Measurements from ENCODE around the gene FAM98A.

The FAM98A gene

GRCh38 chr2:33599175-33599942 is at the start of gene FAM98A (continued):
- TF ChIP-seq ZNF660 (tag by site-specific recombination; IDR thresholded peaks at IDR 0.05) (0 out of 2 replicates have a peak, but pooled peaks have one; percentile 19), ZNF341 (tag by site-specific recombination; IDR thresholded peaks at IDR 0.05; ENCODE audit: low read depth) (peak; percentile 94), PRDM10 (tag by site-specific recombination; IDR thresholded peaks at IDR 0.05) (peak; percentile 94), EGR2 (tag by site-specific recombination; IDR thresholded peaks at IDR 0.05; ENCODE audit: low read depth) (0 out of 2 replicates have a peak, but pooled peaks have one; percentile 16), SP3 (tag by site-specific recombination; IDR thresholded peaks at IDR 0.05) (peak; percentile 84), ZNF571 (tag by site-specific recombination; IDR thresholded peaks at IDR 0.05) (no peak), ZNF701 (tag by site-specific recombination; IDR thresholded peaks at IDR 0.05) (no peak), ZXDB (tag by site-specific recombination; IDR thresholded peaks at IDR 0.05) (peak; percentile 45; the same call in 1 of the 2 replicates), TRIM28 (IDR thresholded peaks at IDR 0.05; ENCODE audit: borderline replicate concordance, low read length) (peak; percentile 31; the same call in 1 of the 2 replicates)

DNA sequence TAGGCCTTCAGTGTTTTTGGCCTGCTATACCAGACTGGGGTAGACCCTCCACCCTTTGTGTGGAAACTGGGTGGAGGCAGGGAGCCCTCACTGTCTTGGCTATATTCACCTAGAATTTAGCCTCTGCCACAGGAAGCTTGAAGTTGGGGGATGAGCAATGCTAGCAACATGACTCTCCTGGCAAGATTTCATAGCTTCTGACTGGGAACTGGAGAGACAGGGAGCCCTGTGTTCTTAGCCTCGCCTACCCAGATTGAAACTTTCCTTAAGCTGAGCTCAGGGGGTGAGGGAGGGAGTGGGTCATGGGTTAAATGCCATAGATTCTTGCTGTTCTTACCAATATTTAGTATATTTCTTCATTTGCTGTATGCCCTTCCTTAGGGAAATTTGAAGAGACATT is 46.8 kb upstream of the FAM98A start:
- POLR2A ChIA-PET, result no interaction called here
- no peaks in the 10 kb centered on the region for H3K36me3 ChIP-seq (ENCODE audit: control insufficient read depth in 2 of 2, insufficient read depth in 1 of 2, low read length in 2 of 2)

GRCh38 chr2:33644215-33644614 is 45.1 kb upstream of the FAM98A start:
- POLR2A ChIA-PET, result no interaction called here
- no peak overlapping the region for H3K27ac ChIP-seq (ENCODE audit: extremely low read depth, low read depth, low read length)

More for the DNA sequence above, 46.8 kb upstream of the FAM98A start:
- Histone ChIP-seq H3K4me3 (ENCODE audit: low read depth, low read length) (no peak overlapping the region), H3K9me3 (ENCODE audit: control insufficient read depth, insufficient read depth, low read depth, low read length) (no peaks in the 10 kb centered on the region), H3K4me1 (ENCODE audit: control insufficient read depth, insufficient read depth, low read length) (no peaks in the 10 kb centered on the region), H3K27ac (ENCODE audit: extremely low read depth, low read depth, low read length) (no peak overlapping the region)
- CTCF ChIA-PET, result no interaction called here
- TF ChIP-seq AEBP2 (tag by site-specific recombination; IDR thresholded peaks at IDR 0.05; ENCODE audit: borderline replicate concordance) (no peak), ZNF837 (tag by site-specific recombination; IDR thresholded peaks at IDR 0.05) (no peak), GLI4 (tag by site-specific recombination; IDR thresholded peaks at IDR 0.05) (no peak)
- TF ChIP-seq, protein P1, sequence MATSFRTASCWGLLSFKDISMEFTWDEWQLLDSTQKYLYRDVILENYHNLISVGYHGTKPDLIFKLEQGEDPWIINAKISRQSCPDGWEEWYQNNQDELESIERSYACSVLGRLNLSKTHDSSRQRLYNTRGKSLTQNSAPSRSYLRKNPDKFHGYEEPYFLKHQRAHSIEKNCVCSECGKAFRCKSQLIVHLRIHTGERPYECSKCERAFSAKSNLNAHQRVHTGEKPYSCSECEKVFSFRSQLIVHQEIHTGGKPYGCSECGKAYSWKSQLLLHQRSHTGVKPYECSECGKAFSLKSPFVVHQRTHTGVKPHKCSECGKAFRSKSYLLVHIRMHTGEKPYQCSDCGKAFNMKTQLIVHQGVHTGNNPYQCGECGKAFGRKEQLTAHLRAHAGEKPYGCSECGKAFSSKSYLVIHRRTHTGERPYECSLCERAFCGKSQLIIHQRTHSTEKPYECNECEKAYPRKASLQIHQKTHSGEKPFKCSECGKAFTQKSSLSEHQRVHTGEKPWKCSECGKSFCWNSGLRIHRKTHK (tag by site-specific recombination; IDR thresholded peaks at IDR 0.05), result no peak

More at GRCh38 chr2:33644215-33644614, 45.1 kb upstream of the FAM98A start:
- no peaks in the 10 kb centered on the region for H3K9me3 ChIP-seq (ENCODE audit: control insufficient read depth, insufficient read depth, low read depth, low read length)
- CTCF ChIA-PET, result no interaction called here
- no peaks in the 10 kb centered on the region for H3K36me3 ChIP-seq (ENCODE audit: control insufficient read depth in 2 of 2, insufficient read depth in 1 of 2, low read length in 2 of 2)
- TF ChIP-seq IKZF3 (tag by site-specific recombination; IDR thresholded peaks at IDR 0.05) (no peak), YY1 (tag by site-specific recombination; IDR thresholded peaks at IDR 0.05) (no peak), ZNF596 (tag by site-specific recombination; IDR thresholded peaks at IDR 0.05) (no peak), PATZ1 (tag by site-specific recombination; IDR thresholded peaks at IDR 0.05) (no peak)
- no peaks in the 10 kb centered on the region for H3K4me1 ChIP-seq (ENCODE audit: control insufficient read depth, insufficient read depth, low read length)
- no peak overlapping the region for H3K4me3 ChIP-seq (ENCODE audit: low read depth, low read length)
